GM20431 (cell line): ENCODE results near the gene TEX35.

Source experiments
- in situ Hi-C: fragments of 300-500 bp; cut with MseI, MboI; formaldehyde crosslinking; loops from one replicate; pipeline ENCODE4 v1.15.0; 2020; ENCODE audit warnings: low sequenced_read_pairs; ENCODE audit not compliant: unreplicated experiment

The TEX35 gene

DNA sequence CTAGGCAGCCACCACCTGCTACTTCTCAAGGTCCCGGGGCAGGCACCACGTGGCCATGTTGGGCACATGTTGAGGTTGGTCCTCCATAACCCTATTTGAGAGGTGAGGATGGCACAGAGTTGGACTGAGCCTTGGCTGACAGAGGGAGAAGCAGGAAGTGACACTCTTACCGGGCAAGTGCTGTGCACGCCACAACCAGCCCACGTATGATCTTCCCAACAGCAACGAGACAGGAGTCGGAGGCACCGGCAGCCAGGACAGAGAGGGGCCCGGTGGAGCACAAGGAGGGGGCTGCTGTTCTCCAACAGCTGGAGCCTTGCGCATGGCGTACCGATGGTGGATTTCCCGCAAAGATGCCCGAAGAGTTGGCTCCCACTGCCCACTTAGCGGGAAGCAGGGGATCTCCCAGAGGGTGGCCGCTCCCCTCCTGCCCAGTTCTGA is 19.6 kb upstream of the TEX35 start:
- in situ Hi-C loops, result no loop called here

DNA sequence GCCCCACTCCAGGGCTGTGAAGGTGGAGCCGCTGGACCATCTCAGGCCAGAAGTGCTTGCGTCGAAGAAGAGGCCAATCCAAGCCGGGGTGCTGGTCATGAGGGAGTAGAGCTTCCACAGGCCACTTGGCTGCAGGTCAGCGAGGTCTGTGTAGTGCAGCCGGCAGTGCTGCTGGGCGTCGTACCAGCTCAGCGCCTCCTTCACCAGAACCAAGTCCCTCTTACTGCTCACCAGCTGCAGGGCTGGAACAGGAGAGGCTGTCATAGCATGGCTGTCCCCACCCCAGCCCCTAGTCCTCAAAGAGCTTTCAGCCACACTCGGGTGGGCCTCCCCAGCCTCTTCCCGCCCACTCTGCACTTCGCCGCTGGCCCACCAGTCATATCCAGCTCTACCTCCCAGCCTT is 18.3 kb upstream of the TEX35 start:
- in situ Hi-C loops, result no loop called here

DNA sequence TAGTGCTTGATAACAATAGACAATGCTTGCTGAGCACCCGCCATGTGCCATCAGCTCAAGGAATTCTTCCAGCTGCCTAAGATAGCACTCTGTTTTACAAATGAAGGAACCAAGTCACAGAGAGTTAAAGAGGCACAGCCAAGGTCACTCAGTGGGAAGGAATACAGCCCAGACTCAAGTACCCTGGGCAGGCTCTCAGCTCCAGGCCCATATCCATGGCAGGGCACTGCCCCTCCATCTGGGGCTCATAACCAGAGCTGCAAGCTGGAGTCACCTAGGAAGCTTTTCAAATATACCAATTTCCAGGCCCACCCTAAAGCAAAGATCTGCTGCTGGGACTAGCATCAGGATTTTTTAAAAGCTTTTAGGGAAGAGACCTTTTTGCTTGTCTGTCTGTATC is 17.8 kb upstream of the TEX35 start:
- in situ Hi-C loops, result no loop called here

DNA sequence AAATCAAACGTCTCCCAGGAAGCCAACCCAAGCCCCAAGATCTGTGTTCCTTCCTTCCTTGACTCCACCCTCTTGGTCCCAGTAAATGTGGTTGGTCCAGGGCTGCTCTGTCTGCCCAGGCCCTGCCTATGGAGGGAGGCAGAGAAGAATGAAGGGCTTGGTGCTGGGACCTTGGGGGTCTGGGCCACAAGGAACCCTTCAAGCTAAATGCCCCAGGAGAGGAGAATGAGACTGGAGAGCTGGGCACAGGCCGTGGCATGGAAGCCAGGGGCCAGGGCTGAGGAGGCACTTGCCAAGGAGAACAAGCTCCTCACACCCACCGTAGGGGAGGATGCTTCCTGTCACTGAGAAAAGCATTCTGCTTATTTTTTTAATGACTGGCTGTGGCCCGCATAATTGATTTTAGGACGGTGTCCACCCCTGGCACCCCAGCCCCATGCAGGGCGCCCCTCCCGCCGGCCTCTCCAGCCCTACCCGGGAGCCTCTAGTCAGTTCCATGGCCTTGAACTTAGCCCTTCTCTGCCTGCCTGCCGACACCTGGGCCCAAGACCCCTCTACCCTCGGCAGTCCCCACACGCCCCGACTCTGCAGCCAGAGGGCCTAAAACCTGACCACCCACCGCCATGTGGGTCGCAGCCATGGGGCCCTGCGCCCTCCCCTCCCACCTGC is 17.0 kb upstream of the TEX35 start:
- in situ Hi-C loops, result no loop called here

DNA sequence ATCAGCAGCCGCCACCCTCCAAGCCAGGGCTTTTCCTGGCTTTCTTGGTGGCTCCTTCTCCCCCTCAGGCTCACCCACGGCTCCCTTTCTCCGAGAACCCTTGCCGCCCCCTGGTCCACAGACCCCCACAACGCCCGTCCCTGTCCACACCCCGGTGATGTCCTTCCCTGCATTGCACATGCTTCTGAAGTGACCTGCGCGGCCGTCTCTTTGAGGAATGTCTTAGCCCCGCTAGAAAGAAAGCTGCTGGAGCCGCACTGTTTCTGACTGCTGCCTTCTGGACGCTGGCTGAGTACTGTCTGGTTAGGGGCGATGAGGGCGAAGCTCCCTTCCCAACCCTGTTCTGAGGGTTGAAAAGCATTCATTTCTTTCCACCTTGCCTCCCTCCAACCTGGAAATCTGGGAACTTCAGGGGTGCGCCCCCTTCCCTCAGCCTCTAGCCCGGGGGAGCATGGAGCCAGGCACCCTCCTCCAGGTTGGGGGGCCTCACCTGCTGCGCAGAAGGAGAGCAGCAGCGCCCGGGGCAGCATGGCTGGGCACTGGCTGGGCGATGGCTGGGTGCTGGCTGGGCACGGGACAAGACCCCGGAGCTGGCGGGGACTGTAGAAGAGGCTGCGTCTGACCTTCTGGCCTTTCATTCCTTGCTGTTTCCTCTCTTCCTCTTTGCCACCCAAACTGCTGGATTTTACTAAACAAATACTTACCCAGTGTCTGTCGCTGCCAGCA is 16.3 kb upstream of the TEX35 start, which contains the start of gene CLEC20A:
CLEC20A (minus strand) TSS at position 555 of the 726 bp plus-strand sequence; CDS start at position 530, 25 bp downstream.
- in situ Hi-C loops, result no loop called here

DNA sequence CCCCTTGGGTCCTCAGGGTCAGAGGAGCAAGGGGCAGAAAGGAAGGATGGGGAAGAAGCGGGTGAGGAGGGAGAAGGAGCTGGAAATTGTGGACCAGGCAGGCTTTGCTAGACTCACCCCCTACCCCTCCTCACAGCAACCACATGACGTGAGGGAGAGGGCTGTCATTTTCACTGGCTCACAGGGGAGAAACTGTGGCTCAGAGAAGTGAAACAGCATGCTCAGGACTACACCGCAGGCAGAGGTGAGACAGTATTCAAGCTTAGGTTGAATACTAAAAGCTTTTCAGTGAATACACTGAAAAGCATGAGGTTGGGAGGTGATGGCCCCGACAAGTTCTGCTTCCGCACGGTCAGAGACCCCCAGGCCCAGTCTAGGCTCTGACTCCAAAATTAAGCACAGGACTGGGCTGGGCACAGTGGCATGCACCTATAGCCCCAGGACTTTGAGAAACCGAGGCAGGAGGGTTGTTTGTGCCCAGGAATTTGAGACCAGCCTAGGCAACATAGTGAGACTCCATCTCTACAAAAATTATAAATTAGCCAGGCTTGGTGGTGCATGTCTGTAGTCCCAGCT is 14.9 kb upstream of the TEX35 start:
- in situ Hi-C loops, result no loop called here

DNA sequence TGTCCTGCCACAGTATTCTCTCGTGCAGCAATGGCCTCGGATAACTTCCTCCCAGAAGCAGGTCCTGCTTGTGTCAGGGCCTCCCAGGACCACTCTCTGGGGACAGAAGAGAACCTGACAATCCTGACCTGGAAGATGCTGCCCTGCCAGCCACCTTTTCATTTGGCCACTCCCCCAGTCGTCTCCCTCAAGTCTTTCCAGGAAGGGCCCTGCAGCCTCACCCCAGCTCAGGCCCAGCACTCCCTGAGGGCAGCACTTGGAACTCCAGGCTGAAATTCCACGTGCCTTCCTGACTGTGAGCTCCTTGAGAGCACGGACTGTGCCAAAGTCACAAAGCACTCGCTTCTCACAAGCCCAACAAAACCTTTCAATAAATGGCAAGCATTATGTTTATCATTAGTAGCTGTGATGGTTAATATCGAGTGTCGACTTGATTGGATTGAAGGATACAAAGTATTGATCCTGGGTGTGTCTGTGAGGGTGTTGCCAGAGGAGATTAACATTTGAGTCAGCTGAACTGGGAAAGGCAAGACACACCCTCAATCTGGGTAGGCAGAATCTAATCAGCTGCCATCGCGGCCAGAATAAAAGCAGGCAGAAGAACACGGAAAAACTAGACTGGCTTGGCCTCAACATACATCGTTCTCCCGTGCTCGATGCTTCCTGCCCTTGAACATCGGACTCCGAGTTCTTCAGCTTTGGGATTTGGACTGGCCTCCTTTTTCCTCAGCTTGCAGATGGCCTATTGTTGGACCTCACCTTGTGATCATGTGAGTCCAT is 13.8 kb upstream of the TEX35 start:
- in situ Hi-C loops, result no loop called here

DNA sequence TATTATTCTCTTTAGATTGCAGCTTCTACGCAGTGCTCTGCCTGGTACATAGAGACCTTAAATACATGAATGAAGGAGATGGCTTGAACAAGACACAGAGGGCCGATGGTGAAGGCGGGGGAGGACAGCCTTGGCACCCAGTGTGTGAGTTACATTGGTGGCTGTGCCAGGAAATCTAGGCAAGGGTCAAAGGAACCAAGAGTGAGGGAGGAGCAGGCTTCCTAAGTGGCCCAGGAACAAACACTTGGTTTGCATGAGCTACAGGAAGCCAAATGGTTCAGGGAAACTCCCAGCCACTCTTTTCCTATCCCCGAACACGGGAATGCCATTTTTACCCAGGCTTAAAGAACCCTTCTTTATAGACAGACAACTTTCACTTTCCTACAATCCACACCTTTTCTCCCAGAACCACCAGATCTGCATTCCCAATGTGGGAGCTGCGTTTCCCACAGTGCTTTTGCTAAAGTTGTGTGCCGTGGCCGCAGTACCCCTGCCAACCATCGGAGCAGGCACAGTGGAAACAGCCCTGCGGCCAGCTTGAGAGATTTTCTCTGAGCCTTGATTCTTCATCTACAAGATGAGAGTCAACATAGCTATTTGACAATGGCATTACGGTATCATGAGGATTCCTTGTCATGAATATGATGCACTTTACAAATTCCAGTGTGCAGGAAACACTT is 12.7 kb upstream of the TEX35 start:
- in situ Hi-C loops, result loop anchor here (25.0 kb wide), 1 partner anchor 188 kb away; no protein-coding TSS in a partner anchor

DNA sequence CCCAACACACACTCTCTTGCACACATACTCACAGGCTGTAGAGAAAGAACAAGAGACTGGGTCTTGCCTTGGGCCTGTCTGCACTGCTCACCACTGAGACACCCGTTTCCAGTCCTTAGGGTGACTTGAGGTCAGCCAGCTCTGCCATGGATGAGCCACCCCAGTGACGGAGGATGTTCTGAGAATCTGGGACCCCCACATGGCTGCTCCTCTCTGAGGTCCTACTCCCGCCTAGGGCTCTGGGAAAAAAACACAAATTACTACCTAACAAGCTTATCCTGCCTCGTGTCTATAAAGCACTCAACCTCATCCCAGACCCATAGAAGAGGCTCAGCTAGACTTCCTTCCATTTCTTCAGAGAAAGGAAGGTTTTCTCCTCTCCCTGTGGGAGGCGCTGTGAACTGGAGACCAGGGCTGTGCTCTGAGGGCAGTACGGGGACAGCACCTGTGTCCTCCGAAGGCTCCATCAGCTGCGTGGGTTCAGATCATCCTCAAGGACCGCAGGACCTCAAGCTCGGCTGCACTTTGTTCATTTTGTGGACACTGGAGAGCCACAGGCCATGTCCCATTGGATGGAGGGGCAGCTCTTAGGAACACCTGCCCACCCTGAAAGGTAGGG is 11.9 kb upstream of the TEX35 start:
- in situ Hi-C loops, result loop anchor here (25.0 kb wide), 1 partner anchor 189 kb away; no protein-coding TSS in a partner anchor

DNA sequence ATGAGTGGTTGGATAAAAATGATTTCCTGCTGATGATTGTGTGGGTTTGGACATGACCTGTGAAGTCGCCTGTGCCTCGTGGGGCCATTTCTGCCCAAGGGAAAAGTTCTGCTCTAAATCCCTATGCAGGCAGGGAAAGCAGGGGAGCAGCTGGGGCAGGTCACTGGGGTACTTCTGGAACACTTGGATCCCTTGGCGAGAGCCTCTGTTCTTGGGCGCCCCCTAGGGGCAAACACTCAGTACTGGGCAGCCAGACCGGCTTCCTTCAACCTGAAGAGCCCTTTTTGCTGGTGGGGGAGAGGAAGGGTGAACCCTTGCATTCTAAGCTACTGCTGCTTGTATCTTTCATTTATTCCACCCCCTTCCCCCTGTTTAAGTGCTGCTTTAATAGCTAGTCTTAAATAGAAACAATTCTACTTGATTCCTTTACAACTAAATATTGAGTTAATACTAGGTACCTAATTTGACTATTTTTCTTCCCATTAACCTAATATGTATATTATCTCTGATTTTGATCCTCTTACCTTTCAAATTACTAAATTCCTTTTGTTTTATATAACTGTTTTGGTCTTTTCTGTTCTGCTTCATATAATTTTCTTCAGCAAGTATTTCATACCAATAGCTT is 11.1 kb upstream of the TEX35 start:
- in situ Hi-C loops, result loop anchor here (25.0 kb wide), 1 partner anchor 190 kb away; no protein-coding TSS in a partner anchor

DNA sequence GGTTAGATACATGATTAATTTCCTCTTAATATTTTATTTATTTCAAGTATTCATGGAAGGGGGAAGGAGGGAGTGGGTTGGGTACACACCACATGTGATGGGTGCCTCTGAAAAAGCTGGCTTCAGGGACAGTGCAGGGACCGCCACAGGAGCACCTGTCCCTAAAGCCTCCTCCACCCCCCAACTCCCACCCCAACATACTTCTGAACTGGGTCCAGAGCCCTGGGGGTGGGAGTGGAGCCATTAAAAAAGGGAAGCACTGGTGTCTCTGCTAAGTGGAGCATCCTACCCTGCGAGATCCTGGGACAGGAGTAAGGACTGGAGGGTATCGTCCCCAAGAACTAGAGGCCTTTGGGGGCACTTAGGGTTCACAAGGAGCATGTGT is 10.6 kb upstream of the TEX35 start:
- in situ Hi-C loops, result loop anchor here (25.0 kb wide), 1 partner anchor 190 kb away; no protein-coding TSS in a partner anchor

DNA sequence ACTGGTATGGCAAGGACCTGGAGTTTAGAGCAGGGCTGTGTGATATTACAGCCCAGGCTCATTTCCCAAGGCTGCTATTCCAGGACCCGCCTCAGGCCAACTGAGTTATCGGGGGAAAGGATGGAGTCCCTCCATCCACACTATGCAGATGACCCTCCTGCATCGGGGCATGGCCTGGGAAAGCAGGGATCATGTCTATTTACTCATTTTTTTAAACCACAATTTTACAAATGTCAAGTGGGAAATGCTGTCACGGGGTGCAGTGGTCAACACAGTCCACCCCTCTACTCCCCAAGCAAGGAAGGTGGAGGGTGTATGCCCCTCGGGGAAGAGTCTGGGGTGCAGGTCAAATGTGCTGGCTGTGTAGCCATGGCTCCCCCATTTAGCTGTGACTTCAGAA is 10.1 kb upstream of the TEX35 start:
- in situ Hi-C loops, result loop anchor here (25.0 kb wide), 1 partner anchor 191 kb away; no protein-coding TSS in a partner anchor

DNA sequence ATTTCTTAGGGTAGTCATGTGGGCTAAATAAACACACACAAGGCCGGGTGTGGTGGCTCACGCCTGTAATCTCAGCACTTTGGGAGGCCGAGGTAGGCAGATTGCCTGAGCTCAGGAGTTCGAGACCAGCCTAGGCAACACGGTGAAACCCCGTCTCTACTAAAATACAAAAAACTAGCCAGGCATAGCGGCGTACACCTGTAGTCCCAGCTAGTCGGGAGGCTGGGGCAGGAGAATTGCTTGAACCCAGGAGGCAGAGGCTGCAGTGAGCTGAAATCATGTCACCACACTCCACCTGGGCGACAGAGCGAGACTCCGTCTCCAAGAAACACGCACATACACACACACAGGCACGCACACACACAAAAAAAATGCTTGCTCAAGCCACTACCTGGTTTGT is 9.6 kb upstream of the TEX35 start:
- in situ Hi-C loops, result loop anchor here (25.0 kb wide), 1 partner anchor 191 kb away; no protein-coding TSS in a partner anchor

DNA sequence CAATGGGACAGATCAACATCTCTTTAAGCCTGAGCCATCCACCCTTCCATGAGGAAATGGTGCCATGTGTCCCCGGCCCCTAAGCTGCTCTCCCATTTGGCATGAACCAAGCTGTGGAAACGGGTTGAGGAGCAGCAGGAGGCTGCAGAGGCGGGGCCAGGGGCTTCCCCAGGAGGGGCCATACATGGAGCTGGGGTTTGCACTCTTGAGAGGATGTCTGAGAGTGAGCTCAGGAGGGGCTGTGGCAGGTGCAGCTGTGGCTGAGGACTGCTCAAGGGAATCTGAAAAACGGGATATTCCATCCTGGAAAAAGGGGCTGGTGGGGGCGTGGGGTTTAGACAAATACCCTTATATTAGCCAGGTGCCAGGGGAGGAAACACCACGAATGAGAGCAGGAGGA is 9.1 kb upstream of the TEX35 start:
- in situ Hi-C loops, result loop anchor here (25.0 kb wide), 1 partner anchor 192 kb away; no protein-coding TSS in a partner anchor

DNA sequence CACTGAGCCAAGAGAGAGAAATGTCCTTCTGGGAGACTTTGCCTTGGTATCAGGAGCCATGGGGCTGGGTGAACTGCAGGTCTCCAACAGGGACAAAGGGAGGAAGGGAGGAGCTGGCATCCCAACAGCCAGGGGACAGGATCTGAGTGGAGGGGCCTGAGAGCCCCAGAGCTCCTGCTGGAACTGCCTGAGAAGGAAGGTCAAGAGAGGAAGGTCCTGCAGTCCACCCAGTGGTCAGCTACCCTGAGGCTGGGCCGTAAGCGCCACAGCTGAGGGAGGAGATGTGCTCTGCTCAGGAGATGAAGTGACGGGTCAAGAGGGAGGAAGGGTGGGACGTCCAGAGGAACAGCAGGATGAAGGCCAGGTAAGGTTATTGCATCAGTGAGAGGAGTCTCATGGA is 8.6 kb upstream of the TEX35 start:
- in situ Hi-C loops, result loop anchor here (25.0 kb wide), 1 partner anchor 192 kb away; no protein-coding TSS in a partner anchor

DNA sequence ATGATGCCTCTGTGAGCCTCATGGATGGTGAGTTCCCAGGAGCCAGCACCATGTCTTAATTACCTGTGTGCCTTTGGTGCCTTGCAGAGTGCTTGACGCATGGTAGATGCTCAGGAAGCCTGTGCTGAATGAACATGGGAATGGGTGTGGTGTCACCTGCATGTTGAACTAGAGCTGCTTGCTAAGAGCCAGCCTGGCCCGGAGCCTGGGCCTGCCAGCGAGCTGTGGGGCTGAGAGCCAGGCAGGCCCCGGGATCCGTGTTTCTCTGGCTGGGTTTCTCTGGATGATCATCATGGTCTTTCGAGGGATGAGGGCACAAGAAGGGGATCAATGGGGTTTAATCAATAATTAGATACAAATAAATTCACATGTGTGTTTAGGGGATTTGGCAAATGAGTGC is 6.7 kb upstream of the TEX35 start:
- in situ Hi-C loops, result loop anchor here (25.0 kb wide), 1 partner anchor 194 kb away; no protein-coding TSS in a partner anchor

DNA sequence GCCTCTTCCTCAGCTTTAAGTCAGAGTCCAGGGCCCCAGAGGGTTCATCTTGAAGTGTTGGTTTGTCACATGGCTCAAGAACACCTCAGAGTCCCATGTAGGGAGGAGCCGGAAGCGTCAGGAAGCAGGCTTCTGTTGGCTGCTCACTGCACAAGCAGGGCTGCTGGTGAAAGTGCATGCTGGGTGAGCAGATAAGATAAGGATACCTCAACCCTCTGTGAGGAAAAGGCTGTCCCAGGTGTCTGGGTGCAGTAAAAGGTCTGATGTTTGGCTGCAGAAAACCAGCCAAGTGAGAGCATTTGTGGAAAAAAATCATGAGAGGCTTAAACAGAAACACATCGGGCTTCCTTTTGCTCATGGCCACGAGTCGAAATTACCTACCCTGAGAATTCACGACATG is 6.2 kb upstream of the TEX35 start:
- in situ Hi-C loops, result loop anchor here (25.0 kb wide), 1 partner anchor 194 kb away; no protein-coding TSS in a partner anchor

DNA sequence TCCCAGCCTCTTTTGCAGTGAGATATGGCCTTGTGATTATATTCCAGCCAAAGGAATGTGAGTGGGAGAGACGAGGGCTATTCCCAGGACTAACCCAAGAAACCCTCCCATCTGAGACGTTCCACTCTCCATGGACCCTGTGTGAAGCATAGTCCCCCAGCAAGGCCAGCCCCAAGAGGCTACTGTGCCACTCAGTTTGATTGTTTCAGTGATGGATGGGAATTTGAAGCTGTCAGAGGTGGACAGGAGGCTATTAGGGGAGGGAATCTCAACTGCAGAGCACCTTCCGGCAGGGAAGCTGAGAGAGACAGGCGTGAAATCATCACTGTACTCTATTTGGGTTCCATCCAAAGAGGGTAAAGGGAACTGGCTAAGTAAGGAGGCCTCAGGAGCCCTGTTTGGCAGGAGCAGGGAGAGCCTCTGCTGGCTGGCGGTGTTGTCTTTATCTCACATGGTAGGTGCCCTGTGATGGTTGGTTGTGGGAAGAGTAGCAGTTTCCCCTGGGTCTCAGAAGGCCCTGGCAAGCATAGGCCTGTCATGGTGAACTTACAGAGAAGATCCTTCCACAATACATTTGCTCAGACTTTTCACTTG is 3.4 kb upstream of the TEX35 start:
- in situ Hi-C loops, result loop anchor here (25.0 kb wide), 1 partner anchor 197 kb away; no protein-coding TSS in a partner anchor
